Thyroid gland (tissue), 4 donors: Measurements from ENCODE around the gene CNDP2.

Source experiments
- POLR2A ChIP-seq, 2 donors: fragments of 450-650 bp; IDR thresholded peaks; one replicate each; pipeline ENCODE4 v1.6.1; 2017; ENCODE audit warnings: antibody characterized with exemption in 2 of 2, mild to moderate bottlenecking in 2 of 2, moderate library complexity in 1 of 2
- TF ChIP-seq, protein P1 (sequence below), 6 experiments: fragments of 200-600 bp in 3 of 6; fragments of 450-650 bp in 3 of 6; sonication (generic) in 3 of 6; IDR thresholded peaks; one replicate each; pipeline ENCODE4 v1.5.1; 2016 to 2019; ENCODE audit warnings: antibody characterized with exemption in 6 of 6, mild to moderate bottlenecking in 2 of 6, inconsistent platforms in 1 of 6, moderate library complexity in 1 of 6

DNA sequence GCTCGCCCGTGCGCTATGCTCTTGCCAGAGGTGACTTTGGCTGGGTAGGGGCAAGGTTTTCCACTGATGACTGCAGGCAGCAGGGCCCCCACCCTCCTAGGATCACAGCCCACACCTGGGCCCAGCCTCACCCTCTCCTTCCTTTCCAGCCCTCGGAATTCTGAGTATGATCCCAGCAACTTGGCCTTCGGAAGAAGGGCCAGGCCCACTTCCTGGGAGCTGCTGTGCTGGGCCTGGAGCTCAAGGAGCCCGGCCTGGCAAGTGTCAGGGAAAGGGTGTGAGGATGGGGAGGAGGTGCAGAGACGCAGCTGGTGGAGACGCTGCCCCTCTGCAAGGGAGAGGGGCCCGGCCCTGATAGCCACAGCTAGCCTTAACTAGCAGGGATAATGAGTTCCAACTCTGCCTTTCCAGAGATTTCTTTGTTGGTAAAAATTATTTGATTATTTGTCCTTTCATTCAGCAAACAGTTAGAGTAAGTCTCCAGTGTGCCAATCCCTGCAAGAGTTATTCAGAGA lies 36.4 kb downstream of the CNDP2 start:
- TF ChIP-seq, protein P1, sequence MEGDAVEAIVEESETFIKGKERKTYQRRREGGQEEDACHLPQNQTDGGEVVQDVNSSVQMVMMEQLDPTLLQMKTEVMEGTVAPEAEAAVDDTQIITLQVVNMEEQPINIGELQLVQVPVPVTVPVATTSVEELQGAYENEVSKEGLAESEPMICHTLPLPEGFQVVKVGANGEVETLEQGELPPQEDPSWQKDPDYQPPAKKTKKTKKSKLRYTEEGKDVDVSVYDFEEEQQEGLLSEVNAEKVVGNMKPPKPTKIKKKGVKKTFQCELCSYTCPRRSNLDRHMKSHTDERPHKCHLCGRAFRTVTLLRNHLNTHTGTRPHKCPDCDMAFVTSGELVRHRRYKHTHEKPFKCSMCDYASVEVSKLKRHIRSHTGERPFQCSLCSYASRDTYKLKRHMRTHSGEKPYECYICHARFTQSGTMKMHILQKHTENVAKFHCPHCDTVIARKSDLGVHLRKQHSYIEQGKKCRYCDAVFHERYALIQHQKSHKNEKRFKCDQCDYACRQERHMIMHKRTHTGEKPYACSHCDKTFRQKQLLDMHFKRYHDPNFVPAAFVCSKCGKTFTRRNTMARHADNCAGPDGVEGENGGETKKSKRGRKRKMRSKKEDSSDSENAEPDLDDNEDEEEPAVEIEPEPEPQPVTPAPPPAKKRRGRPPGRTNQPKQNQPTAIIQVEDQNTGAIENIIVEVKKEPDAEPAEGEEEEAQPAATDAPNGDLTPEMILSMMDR (IDR thresholded peaks at IDR 0.05) = no peak
- no peak for TF ChIP-seq POLR2A (IDR thresholded peaks at IDR 0.05)
